Vagina (tissue), 2 donors: ENCODE results near the gene ACOX2.

Source experiments
- CTCF ChIP-seq, 3 experiments: fragments of 450-650 bp in 2 of 3; fragments of 200-600 bp in 1 of 3; sonication (generic) in 1 of 3; IDR thresholded peaks; one replicate each; pipeline ENCODE4 v1.5.1; 2017 to 2019; ENCODE audit warnings: antibody characterized with exemption in 3 of 3, mild to moderate bottlenecking in 2 of 3, moderate library complexity in 2 of 3
- POLR2A ChIP-seq, 2 donors: fragments of 450-650 bp; IDR thresholded peaks; one replicate each; pipeline ENCODE4 v1.6.1; 2017; ENCODE audit warnings: antibody characterized with exemption in 2 of 2, mild to moderate bottlenecking in 2 of 2, moderate library complexity in 2 of 2

- no peak for TF ChIP-seq POLR2A (IDR thresholded peaks at IDR 0.05)
- no peak for TF ChIP-seq CTCF (IDR thresholded peaks at IDR 0.05)
Observed at GRCh38 chr3:58496206-58496857, 40.7 kb downstream of the ACOX2 start.
